NCI-H345 treated with DMSO at 0.1 percent for 48 hours (cell line): Measurements from ENCODE around the gene ZNF75A.

Experiments
- DNase-seq: peaks from one replicate; lab custom pipeline; 2025; ENCODE audit not compliant: unreplicated experiment; lab: John Stamatoyannopoulos, UW

Gene ZNF75A

DNA sequence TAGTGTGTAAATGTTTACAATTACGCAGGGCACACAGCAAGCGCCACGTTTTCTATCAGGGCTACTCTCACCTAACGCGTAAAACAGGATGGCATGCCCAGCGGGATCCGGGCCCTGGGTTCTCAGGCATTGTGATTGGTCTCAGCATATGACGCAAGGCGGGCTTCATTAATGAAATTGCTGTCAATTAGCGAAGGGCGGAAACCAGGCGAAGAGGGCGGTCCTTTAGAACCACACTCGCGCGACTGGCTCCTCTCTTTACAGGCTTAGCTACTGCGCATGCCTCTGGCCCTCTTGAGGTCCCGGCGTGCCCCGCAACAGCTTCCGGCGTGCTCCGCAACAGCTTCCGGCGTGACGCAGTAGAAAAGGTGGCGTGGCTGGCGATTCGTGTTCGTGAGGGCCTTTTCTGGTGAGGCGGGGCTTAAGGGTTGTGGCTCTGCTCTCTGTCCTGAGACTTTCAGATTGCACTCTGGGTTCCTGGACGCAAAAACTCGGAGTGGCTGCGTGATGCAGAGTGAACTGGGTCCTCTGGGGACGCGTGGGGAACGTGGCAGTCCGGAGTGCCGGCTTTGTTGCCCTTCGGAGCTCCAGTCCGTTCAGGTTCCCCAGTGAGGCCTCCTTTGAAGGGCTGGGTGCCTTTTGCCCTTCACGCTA is 59.6 kb downstream of the ZNF75A start:
- DNase-seq, result no peak
